VCaP (cell line): ENCODE results near the gene TNFRSF18.

Experiments used
- H3K27ac ChIP-seq: fragments of 450-650 bp; 2 replicates; pipeline ENCODE4 v1.5.1; 2017
- TF ChIP-seq, protein P1 (sequence below): fragments of 450-650 bp; conservative IDR thresholded peaks from 2 replicates; pipeline ENCODE4 v1.5.1; 2017; ENCODE audit warnings: mild to moderate bottlenecking, moderate library complexity

TNFRSF18 gene

DNA sequence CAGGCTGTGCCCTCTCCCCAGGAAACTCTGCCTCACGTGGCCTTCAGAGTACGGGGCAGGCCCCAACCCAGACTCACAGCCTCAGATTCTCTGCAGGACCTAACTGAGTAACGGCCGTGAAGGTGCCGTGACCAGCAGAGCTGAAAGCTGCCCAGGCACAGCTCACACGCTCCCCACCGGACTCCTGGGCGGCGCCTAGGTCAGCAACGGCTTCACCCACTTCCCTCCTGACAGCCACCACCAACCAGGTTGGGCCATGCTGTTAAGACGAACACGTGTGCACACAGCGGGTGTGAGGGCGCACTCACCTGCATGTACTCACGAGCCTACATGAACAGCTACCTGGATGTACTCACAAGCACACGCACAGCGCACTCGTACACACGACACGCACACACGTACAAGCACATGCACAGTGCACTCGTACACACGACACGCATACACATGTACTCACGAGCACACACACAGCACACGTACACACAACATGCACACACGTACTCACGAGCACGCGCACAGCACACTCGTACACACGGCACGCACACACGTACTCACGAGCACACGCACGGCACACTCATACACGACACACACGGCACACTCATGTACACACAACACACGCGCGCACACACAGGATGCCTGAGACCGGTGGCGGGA, 16.3 kb upstream of the TNFRSF18 start:
- TF ChIP-seq, protein P1, sequence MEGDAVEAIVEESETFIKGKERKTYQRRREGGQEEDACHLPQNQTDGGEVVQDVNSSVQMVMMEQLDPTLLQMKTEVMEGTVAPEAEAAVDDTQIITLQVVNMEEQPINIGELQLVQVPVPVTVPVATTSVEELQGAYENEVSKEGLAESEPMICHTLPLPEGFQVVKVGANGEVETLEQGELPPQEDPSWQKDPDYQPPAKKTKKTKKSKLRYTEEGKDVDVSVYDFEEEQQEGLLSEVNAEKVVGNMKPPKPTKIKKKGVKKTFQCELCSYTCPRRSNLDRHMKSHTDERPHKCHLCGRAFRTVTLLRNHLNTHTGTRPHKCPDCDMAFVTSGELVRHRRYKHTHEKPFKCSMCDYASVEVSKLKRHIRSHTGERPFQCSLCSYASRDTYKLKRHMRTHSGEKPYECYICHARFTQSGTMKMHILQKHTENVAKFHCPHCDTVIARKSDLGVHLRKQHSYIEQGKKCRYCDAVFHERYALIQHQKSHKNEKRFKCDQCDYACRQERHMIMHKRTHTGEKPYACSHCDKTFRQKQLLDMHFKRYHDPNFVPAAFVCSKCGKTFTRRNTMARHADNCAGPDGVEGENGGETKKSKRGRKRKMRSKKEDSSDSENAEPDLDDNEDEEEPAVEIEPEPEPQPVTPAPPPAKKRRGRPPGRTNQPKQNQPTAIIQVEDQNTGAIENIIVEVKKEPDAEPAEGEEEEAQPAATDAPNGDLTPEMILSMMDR = no peak
- H3K27ac ChIP-seq = no peak overlapping the region

- TF ChIP-seq, protein P1 = no peak
- no peak overlapping the region for H3K27ac ChIP-seq
Measured at GRCh38 chr1:1221887-1222574, 15.6 kb upstream of the TNFRSF18 start.

DNA sequence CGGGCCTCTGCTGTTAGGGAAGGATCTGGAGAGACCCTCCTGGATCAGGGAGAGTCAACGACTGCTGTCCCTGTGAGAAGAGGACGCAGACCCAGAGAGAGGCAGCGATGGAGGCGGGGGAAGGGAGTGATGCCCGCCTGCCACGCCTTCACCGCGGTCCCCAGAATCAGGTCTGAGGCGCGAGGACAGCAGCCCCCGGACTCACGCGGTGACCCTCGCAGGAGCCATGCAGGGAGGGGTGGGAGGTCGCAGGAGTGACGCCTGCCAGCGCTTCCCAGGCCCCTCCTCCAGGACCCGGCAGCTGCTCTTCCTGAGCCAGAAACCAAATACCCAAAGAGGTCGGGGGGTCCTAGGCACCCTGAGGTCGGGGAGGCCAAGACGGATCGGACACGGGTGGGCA, 13.8 kb upstream of the TNFRSF18 start:
- TF ChIP-seq, protein P1 = no peak
- no peak overlapping the region for H3K27ac ChIP-seq

GRCh38 chr1:1219341-1219740, 12.9 kb upstream of the TNFRSF18 start:
- H3K27ac ChIP-seq = no peak overlapping the region
- TF ChIP-seq, protein P1 = no peak

- H3K27ac ChIP-seq = no peak overlapping the region
- TF ChIP-seq, protein P1 = no peak
Measured at GRCh38 chr1:1218524-1219200, 12.3 kb upstream of the TNFRSF18 start.

DNA sequence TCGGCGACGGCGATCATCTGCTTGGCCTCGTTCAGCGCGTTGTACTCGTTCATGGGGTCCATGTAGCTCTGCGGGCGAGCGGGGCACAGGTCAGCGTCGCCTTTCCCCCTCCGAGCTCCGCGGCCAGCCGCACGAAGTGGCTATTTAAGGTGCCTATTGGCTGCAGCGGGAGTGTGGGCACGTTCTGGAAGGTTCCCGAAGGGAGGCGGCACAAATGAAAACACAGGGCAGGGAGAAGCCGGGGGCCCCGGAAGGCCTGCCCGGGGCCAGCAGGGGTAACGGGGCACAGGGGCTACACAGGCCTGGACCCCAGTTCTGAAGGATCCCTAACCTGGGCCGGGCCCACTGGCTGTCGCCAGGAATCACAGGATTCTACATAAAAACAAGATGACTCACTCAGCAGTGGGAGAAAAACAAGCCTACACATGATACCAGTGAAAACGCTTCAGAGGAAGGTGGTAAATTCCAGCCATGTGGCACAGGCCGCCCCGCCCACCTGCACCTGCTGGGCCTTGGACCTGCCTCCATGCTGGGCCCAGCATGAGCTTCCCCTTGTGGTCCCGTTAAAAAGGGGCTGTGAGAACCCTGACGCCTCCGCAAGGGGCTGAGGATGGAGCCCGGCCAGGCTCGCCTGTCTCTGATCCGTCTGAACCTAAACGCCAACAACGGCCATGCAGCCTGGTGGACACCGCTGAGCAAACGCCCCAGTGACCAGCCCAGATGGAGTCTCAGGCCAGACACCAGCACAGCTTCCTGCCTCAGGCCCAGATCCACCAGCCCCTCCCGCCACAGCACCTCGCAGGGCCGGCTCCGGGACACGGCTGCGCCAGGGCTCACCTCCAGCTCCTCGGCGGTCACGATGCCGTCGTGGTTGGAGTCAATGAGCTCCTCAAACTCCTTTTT, 11.5 kb upstream of the TNFRSF18 start:
- TF ChIP-seq, protein P1 = no peak
- H3K27ac ChIP-seq = no peak overlapping the region
